Posterior vena cava (tissue), 2 donors: ENCODE data around the gene PABPC5. TPM values are rescaled to one million over a fixed set of nuclear protein-coding genes. Genes with fewer than 3 reads are reported as not detected.

Experiments
- DNase-seq: peaks from one replicate; pipeline ENCODE4 v3.0.0-alpha.2; 2020; ENCODE audit warnings: low spot score
- intact Hi-C, 2 donors: fragments of 100-400 bp; cut with DNase I; formaldehyde crosslinking; loops; one replicate each; pipeline versions ENCODE4 v1.14.1 to v1.14.2; 2022 to 2023
- long read RNA-seq, 2 donors: library from polyadenylated mRNA; unstranded; transcript quantifications; one replicate each; pipeline ENCODE4 v2.0.0, GENCODE V29; 2020 to 2021
- total RNA-seq, 2 donors: library from RNA; stranded (reverse); fragmentation: NEBNext Ultra II Directional; extraction: Animal tissue kit (Norgen Biotek cat#: 25700); gene quantifications; one replicate each; pipeline ENCODE4 v1.2.1, GENCODE V29; 2021
- donor health status: DM: yes; HTN: yes; CAD: no.
- donor health status: DM: yes; HTN: yes; CAD: no.

PABPC5 gene
- total RNA-seq: 1 to 10 TPM; 2.9 to 3.5 TPM
- long read RNA-seq, donor 1, partial matches to known transcripts: 0 of 5 reads
- long read RNA-seq, donor 1, other reads (novel, unspliced or antisense): 4 of 5 reads
- long read RNA-seq, donor 2, transcript PABPC5-201 (2 exons, 3,221 nt): major isoform, 6 of 8 reads
- long read RNA-seq, donor 2, partial matches to known transcripts: 0 of 8 reads
- long read RNA-seq, donor 2, other reads (novel, unspliced or antisense): 2 of 8 reads

DNA sequence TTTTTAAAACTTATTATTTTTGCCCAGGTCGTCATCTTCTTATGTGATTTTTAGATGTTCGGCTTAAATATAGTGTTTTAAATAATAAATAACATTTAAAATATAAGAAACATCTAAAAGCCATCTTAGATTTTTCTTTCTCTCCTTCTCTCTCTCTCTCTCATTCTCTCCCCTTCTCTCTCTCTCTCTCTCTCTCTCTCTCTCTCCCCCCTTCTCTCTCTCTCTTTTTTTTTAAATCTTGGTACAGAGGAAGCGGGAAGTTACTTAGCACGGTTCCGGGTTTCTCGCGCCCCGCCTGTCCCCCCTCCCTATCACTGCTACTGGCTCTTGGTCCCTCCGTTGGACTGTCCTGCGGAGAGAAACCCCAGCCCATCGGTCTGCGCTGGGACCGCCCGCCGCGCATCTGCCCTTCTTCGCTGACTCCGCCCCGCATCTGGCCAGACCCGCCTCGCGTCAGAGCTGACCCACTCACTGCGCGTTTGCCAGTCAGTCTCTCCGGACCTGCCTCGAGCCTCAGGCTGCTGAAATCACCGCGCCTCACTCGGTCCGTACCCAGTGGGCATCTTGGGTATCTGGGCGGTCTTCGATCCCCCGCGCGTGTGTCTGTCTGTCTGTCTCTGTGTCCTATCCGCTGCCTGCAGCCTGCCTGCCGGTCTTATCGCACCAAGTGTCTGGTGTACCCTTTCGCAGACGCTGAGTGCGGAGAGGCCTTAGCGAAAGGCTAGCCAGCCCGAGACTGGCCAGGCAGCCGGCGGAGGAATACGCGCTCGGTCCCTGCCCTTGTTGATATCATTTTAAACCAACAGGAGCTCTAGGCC is at the start of gene PABPC5:
PABPC5 (plus strand) TSS at position 489 of the 818 bp plus-strand sequence. CDS start 739 bp downstream, outside the sequence.
- DNase-seq: peak; percentile 94
- intact Hi-C loops: no loop called here

DNA sequence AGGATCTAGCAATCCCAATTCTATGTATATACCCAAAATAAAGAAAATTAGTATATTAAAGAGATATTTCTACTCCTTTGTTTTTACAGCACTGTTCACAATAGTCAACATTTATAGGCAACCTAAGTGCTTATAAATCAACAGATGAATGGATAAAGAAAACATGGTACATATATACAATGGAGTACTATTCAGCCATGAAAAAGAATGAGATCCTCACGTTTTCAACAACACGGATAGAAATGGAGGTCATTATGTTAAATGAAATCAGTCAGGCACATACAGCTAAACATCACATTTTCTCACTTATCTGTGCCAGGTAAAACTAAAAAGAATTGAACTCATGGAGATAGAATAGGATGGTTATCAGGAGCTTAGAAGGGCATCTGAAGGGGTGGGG is 45.6 kb upstream of the PABPC5 start:
- DNase-seq: no peak
- intact Hi-C loops: no loop called here

DNA sequence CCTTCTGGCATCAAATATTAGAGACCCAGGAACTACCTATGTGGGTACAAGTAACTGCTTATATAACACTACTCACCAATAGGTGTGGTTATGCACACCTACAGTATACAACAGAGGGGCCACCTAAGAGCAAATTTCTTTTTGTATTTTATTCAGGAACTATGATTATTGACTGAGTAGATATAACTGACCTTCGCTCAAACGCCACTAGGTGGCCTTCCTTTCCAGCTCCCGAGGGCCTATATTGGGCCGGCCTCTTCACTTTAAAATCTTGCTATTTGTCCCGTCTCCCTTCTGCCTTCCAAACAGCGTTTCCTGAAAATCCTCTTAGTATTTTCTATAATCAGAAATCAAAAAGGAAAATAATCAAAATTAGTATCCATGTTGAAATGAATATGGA is 19.9 kb upstream of the PABPC5 start:
- intact Hi-C loops: no loop called here
- DNase-seq: no peak

DNA sequence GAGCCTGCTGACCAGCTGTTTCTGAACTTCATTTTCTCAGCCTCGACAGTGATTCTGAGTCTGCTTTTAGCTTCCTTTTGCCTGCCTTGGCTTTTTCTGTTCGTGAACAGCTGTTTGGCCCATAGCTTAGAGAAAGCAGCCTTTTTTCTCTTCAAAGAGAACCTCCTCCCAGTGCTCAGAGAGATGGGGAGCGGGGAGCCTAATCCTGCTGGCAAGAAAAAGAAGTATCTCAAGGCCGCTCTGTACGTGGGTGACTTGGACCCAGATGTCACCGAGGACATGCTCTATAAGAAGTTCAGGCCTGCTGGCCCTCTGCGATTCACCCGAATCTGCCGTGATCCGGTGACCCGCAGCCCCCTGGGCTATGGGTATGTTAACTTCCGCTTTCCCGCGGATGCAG is 756 bp downstream of the PABPC5 start:
- intact Hi-C loops: no loop called here
- DNase-seq: no peak
